ENCODE results near the gene TLK2.
"Not testable (repeated sequence)": the region's sequence is repeated elsewhere in the genome, so short reads cannot be mapped to it uniquely, and the experiment has no call there.

DNA sequence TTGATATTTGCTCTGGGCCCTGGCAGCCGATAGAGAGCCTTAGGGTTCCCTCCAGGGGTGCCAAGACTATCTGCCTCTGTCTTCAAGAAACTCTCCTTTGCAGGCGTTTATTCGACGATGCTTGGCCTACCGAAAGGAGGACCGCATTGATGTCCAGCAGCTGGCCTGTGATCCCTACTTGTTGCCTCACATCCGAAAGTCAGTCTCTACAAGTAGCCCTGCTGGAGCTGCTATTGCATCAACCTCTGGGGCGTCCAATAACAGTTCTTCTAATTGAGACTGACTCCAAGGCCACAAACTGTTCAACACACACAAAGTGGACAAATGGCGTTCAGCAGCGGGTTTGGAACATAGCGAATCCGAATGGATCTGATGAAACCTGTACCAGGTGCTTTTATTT lies 133.7 kb downstream of the TLK2 start:
- TF ChIP-seq, protein P1, sequence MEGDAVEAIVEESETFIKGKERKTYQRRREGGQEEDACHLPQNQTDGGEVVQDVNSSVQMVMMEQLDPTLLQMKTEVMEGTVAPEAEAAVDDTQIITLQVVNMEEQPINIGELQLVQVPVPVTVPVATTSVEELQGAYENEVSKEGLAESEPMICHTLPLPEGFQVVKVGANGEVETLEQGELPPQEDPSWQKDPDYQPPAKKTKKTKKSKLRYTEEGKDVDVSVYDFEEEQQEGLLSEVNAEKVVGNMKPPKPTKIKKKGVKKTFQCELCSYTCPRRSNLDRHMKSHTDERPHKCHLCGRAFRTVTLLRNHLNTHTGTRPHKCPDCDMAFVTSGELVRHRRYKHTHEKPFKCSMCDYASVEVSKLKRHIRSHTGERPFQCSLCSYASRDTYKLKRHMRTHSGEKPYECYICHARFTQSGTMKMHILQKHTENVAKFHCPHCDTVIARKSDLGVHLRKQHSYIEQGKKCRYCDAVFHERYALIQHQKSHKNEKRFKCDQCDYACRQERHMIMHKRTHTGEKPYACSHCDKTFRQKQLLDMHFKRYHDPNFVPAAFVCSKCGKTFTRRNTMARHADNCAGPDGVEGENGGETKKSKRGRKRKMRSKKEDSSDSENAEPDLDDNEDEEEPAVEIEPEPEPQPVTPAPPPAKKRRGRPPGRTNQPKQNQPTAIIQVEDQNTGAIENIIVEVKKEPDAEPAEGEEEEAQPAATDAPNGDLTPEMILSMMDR (conservative IDR thresholded peaks at IDR 0.05; ENCODE audit: low read depth, low read length) = not testable (repeated sequence)
- TF ChIP-seq EZH2 (IDR thresholded peaks at IDR 0.05; ENCODE audit: low read length, unreplicated experiment); EZH2phosphoT487 (IDR thresholded peaks at IDR 0.05; ENCODE audit: borderline replicate concordance, low read length): not testable (repeated sequence)

Data from PC-3 (cell line).